HCT116 (cell line): ENCODE results near the gene LAMB4. TPM values are rescaled to one million over a fixed set of nuclear protein-coding genes. Genes with fewer than 3 reads are reported as not detected.

Source experiments
- ATAC-seq: fragments of 200-7000 bp; cut with Tn5 transposase; 2 replicates; pipeline ENCODE4 v1.9.1; 2020; ENCODE audit warnings: mild to moderate bottlenecking, moderate library complexity
- BruUV-seq: library from RNA; stranded (reverse); fragments of 400-500 nt; replicated peaks from 2 replicates; lab custom pipeline; 2021; lab: Mats Ljungman, UMichigan
- CTCF ChIA-PET: fragments of 300-600 bp; sonication (Branson Sonifier 250); formaldehyde crosslinking; loops from one replicate; lab custom pipeline; 2021; ENCODE audit warnings: antibody characterized with exemption; lab: Charles Lee
- POLR2A ChIA-PET: fragments of 300-600, 350-600 bp; sonication (Branson Sonifier 250); formaldehyde crosslinking; loops from one replicate; lab custom pipeline; 2021; ENCODE audit warnings: antibody characterized with exemption; lab: Charles Lee
- RAD21 ChIA-PET, 2 experiments: fragments of 300-600 bp; sonication (Branson Sonifier 250); formaldehyde crosslinking; loops; one replicate each; lab custom pipeline; 2023; ENCODE audit warnings: low total read pairs in 2 of 2; ENCODE audit not compliant: uncharacterized antibody in 2 of 2, unreplicated experiment in 2 of 2, low non-redundant PET in 1 of 2; lab: Charles Lee
- DNase-seq: peaks from one replicate; pipeline ENCODE4 v3.0.0-alpha.2; 2010; ENCODE audit warnings: low read depth, low spot score
- H2AFZ ChIP-seq: fragments of 200-600 bp; shearing (Covaris generic), sonication (generic); 2 replicates; pipeline ENCODE4 v1.6.1; 2017; ENCODE audit warnings: low read depth, mixed run types, mixed read lengths, antibody characterized with exemption, low read length; ENCODE audit not compliant: poor library complexity, severe bottlenecking
- H3K27ac ChIP-seq: 2 replicates; pipeline ENCODE4 v1.5.1; 2012; ENCODE audit warnings: low read depth, low read length
- H3K27me3 ChIP-seq: fragments of 200-600 bp; sonication (generic); 2 replicates; pipeline ENCODE4 v1.6.1; 2016; ENCODE audit warnings: mixed run types, low read length, mixed read lengths; ENCODE audit not compliant: insufficient read depth
- H3K36me3 ChIP-seq, 2 experiments: fragments of 200-500 bp in 1 of 2; fragments of 200-600 bp in 1 of 2; sonication (Bioruptor generic) in 1 of 2; sonication (generic) in 1 of 2; 2 replicates each; pipeline versions ENCODE4 v1.5.1 to v1.6.1; 2014 to 2016; ENCODE audit warnings: low read length in 2 of 2, inconsistent platforms in 1 of 2, mixed read lengths in 1 of 2, mixed run types in 1 of 2; ENCODE audit not compliant: insufficient read depth in 2 of 2, control insufficient read depth in 1 of 2
- H3K4me1 ChIP-seq, 2 experiments: fragments of 200-600 bp in 1 of 2; sonication (generic) in 1 of 2; 2 replicates each; pipeline versions ENCODE4 v1.5.1 to v1.6.1; 2012 to 2017; ENCODE audit warnings: low read length in 2 of 2, inconsistent platforms in 1 of 2, mild to moderate bottlenecking in 1 of 2, mixed read lengths in 1 of 2, mixed run types in 1 of 2, moderate library complexity in 1 of 2; ENCODE audit not compliant: insufficient read depth in 2 of 2, control insufficient read depth in 1 of 2
- H3K4me2 ChIP-seq: fragments of 200-600 bp; sonication (generic); 2 replicates; pipeline ENCODE4 v1.6.1; 2017; ENCODE audit warnings: mixed run types, low read length, mixed read lengths
- H3K4me3 ChIP-seq, 2 experiments: fragments of 200-600 bp in 1 of 2; sonication (generic) in 1 of 2; replicated peaks in 1 of 2; 2 replicates each; pipeline ENCODE4 v1.5.1; 2011 to 2016; ENCODE audit warnings: low read length in 2 of 2, control low read depth in 1 of 2, low read depth in 1 of 2, mild to moderate bottlenecking in 1 of 2, mixed read lengths in 1 of 2, mixed run types in 1 of 2
- H3K79me2 ChIP-seq: fragments of 200-600 bp; sonication (generic); 2 replicates; pipeline ENCODE4 v1.6.1; 2017; ENCODE audit warnings: mild to moderate bottlenecking, mixed run types, low read length, moderate library complexity, mixed read lengths; ENCODE audit not compliant: insufficient read depth
- H3K9ac ChIP-seq: fragments of 200-600 bp; sonication (generic); 2 replicates; pipeline ENCODE4 v1.6.1; 2016; ENCODE audit warnings: low read length, mixed read lengths
- H3K9me2 ChIP-seq: fragments of 200-600 bp; sonication (generic), shearing (Covaris generic); 2 replicates; pipeline ENCODE4 v1.6.1; 2017; ENCODE audit warnings: mixed run types, mild to moderate bottlenecking, moderate library complexity; ENCODE audit not compliant: insufficient read depth
- H3K9me3 ChIP-seq, 2 experiments: fragments of 200-500 bp in 1 of 2; fragments of 200-600 bp in 1 of 2; sonication (Bioruptor generic) in 1 of 2; sonication (generic) in 1 of 2; 2 replicates each; pipeline ENCODE4 v1.6.1; 2014 to 2017; ENCODE audit warnings: low read length in 2 of 2, mixed read lengths in 2 of 2, inconsistent platforms in 1 of 2, low read depth in 1 of 2, mild to moderate bottlenecking in 1 of 2, mixed run types in 1 of 2, moderate library complexity in 1 of 2; ENCODE audit not compliant: control insufficient read depth in 1 of 2, insufficient read depth in 1 of 2
- H4K20me1 ChIP-seq: fragments of 200-600 bp; sonication (generic), shearing (Covaris generic); 2 replicates; pipeline ENCODE4 v1.6.1; 2017; ENCODE audit warnings: mixed run types, mild to moderate bottlenecking, moderate library complexity; ENCODE audit not compliant: insufficient read depth
- ELF1 ChIP-seq: IDR thresholded peaks from 2 replicates; pipeline ENCODE4 v1.6.1; 2012; ENCODE audit warnings: low read depth, borderline replicate concordance
- EZH2phosphoT487 ChIP-seq: fragments of 200-600 bp; IDR thresholded peaks from 2 replicates; pipeline ENCODE4 v1.6.1; 2018; ENCODE audit warnings: antibody characterized with exemption, borderline replicate concordance
- JUND ChIP-seq: IDR thresholded peaks from 2 replicates; pipeline ENCODE4 v1.6.1; 2012
- RAD21 ChIP-seq: IDR thresholded peaks from 2 replicates; pipeline ENCODE4 v1.6.1; 2012; ENCODE audit warnings: low read depth, mild to moderate bottlenecking
- SIN3A ChIP-seq: IDR thresholded peaks from 2 replicates; pipeline ENCODE4 v1.6.1; 2012; ENCODE audit warnings: low read depth
- SP1 ChIP-seq: IDR thresholded peaks from 2 replicates; pipeline ENCODE4 v1.6.1; 2012; ENCODE audit warnings: low read depth
- SRF ChIP-seq: IDR thresholded peaks from 2 replicates; pipeline ENCODE4 v1.6.1; 2012; ENCODE audit warnings: low read depth
- intact Hi-C: fragments of 100-400 bp; cut with micrococcal nuclease; formaldehyde crosslinking; loops from 2 replicates; pipeline ENCODE4 v1.10.0; 2022
- total RNA-seq: library from RNA; stranded (reverse); gene quantifications from one replicate; pipeline ENCODE4 v1.2.1, GENCODE V29; 2021; ENCODE audit not compliant: unreplicated experiment
- TF ChIP-seq, protein P1 (sequence below), 3 experiments: fragments of 200-600 bp in 1 of 3; sonication (generic) in 1 of 3; IDR thresholded peaks in 2 of 3; conservative IDR thresholded peaks in 1 of 3; 2 replicates each; pipeline ENCODE4 v1.5.1; 2012 to 2017; ENCODE audit warnings: low read depth in 2 of 3, low read length in 2 of 3, antibody characterized with exemption in 1 of 3, borderline replicate concordance in 1 of 3, control low read depth in 1 of 3, mild to moderate bottlenecking in 1 of 3, mixed read lengths in 1 of 3, mixed run types in 1 of 3, moderate library complexity in 1 of 3; ENCODE audit not compliant: insufficient read depth in 1 of 3
- TF ChIP-seq, protein P2 (sequence below): IDR thresholded peaks from 2 replicates; pipeline ENCODE4 v1.6.1; 2011; ENCODE audit warnings: mild to moderate bottlenecking, low read length, moderate library complexity; ENCODE audit not compliant: insufficient replicate concordance; ENCODE audit errors: extremely low read depth

Gene LAMB4
- total RNA-seq, 1 experiment from 2014 or later, result not detected

DNA sequence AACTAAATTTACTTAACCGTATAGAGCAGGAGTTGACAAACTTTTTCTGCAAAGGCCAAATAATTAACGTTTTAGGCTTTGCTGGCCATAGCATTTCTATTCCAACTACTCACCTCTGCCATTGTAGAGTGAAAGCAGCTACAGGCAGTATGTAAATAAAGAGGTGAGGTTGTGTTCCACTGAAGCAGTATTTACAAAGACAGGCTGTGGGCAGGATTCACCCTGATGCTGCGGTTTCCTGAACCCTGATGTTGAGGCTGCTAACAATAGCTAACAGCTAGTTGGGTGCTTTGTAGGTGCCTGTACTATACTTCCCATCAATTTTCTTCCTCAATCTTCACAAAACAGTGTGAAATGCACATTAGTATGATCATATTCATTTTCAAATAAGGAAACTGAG lies 80.2 kb downstream of the LAMB4 start:
- Histone ChIP-seq H3K9me2 (no peaks in the 10 kb centered on the region), H3K27me3 (no peaks in the 10 kb centered on the region), H3K79me2 (no peaks in the 10 kb centered on the region), H3K9ac (no peak overlapping the region), H3K4me3 (no peak overlapping the region), H2AFZ (no peak overlapping the region), H3K27ac (no peak overlapping the region), H3K36me3 (no peaks in the 10 kb centered on the region), H3K4me1 (no peaks in the 10 kb centered on the region), H4K20me1 (no peaks in the 10 kb centered on the region), H3K9me3 (no peaks in the 10 kb centered on the region), H3K4me2 (no peak overlapping the region)
- RAD21 ChIA-PET, result no interaction called here
- no peak for ATAC-seq
- BruUV-seq, result no TSS peak
- CTCF ChIA-PET, result no interaction called here
- POLR2A ChIA-PET, result no interaction called here
- TF ChIP-seq, protein P1, sequence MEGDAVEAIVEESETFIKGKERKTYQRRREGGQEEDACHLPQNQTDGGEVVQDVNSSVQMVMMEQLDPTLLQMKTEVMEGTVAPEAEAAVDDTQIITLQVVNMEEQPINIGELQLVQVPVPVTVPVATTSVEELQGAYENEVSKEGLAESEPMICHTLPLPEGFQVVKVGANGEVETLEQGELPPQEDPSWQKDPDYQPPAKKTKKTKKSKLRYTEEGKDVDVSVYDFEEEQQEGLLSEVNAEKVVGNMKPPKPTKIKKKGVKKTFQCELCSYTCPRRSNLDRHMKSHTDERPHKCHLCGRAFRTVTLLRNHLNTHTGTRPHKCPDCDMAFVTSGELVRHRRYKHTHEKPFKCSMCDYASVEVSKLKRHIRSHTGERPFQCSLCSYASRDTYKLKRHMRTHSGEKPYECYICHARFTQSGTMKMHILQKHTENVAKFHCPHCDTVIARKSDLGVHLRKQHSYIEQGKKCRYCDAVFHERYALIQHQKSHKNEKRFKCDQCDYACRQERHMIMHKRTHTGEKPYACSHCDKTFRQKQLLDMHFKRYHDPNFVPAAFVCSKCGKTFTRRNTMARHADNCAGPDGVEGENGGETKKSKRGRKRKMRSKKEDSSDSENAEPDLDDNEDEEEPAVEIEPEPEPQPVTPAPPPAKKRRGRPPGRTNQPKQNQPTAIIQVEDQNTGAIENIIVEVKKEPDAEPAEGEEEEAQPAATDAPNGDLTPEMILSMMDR (IDR thresholded peaks at IDR 0.05 in 2 of 3, conservative IDR thresholded peaks at IDR 0.05 in 1 of 3; ENCODE audit: borderline replicate concordance in 1 of 3, insufficient read depth in 1 of 3, low read depth in 2 of 3, low read length in 2 of 3), result no peak
- TF ChIP-seq EZH2phosphoT487 (no peak), SIN3A (no peak), SP1 (no peak), JUND (no peak), RAD21 (no peak), ELF1 (no peak)
- intact Hi-C loops, result no loop called here
- no peak for DNase-seq

DNA sequence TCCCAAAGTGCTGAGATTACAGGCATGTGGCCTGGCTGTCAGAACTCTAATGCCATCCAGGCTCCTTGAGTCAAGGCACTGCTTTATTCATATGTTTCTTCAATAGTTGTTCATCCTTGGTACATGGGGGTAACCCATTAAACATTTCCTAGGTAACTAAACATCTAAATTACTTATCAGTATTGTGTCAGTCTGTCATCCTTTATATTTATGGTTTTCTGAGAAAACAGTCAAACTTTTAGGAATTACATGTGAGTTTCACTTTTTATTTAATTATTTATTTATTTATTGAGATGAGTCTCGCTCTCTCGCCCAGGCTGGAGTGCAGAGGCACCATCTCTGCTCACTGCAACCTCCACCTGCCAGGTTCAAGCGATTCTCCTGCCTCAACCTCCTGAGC lies 81.7 kb downstream of the LAMB4 start:
- POLR2A ChIA-PET, result no interaction called here
- no TSS peak for BruUV-seq
- H4K20me1 ChIP-seq, result no peaks in the 10 kb centered on the region
- H3K27ac ChIP-seq, result no peak overlapping the region
- no peak overlapping the region for H3K9ac ChIP-seq
- H3K4me1 ChIP-seq, result no peaks in the 10 kb centered on the region
- H3K4me2 ChIP-seq, result no peak overlapping the region
- intact Hi-C loops, result no loop called here
- CTCF ChIA-PET, result no interaction called here
- H3K9me3 ChIP-seq, result no peaks in the 10 kb centered on the region
- RAD21 ChIA-PET, result no interaction called here
- TF ChIP-seq, protein P1 (IDR thresholded peaks at IDR 0.05 in 2 of 3, conservative IDR thresholded peaks at IDR 0.05 in 1 of 3; ENCODE audit: borderline replicate concordance in 1 of 3, insufficient read depth in 1 of 3, low read depth in 2 of 3, low read length in 2 of 3), result no peak
- TF ChIP-seq, protein P2, sequence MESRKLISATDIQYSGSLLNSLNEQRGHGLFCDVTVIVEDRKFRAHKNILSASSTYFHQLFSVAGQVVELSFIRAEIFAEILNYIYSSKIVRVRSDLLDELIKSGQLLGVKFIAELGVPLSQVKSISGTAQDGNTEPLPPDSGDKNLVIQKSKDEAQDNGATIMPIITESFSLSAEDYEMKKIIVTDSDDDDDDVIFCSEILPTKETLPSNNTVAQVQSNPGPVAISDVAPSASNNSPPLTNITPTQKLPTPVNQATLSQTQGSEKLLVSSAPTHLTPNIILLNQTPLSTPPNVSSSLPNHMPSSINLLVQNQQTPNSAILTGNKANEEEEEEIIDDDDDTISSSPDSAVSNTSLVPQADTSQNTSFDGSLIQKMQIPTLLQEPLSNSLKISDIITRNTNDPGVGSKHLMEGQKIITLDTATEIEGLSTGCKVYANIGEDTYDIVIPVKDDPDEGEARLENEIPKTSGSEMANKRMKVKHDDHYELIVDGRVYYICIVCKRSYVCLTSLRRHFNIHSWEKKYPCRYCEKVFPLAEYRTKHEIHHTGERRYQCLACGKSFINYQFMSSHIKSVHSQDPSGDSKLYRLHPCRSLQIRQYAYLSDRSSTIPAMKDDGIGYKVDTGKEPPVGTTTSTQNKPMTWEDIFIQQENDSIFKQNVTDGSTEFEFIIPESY, result no peak
- TF ChIP-seq SRF, result no peak
- TF ChIP-seq RAD21, result no peak
- TF ChIP-seq, all 23 proteins: peak for 0
- no peaks in the 10 kb centered on the region for H3K79me2 ChIP-seq
- DNase-seq (no peak), ATAC-seq (no peak)
- H3K36me3 ChIP-seq, result no peaks in the 10 kb centered on the region
- H2AFZ ChIP-seq, result no peak overlapping the region
- no peaks in the 10 kb centered on the region for H3K27me3 ChIP-seq
- H3K4me3 ChIP-seq, result no peak overlapping the region
- H3K9me2 ChIP-seq, result no peaks in the 10 kb centered on the region
